SK-N-SH treated with all-trans-retinoic acid at 6 μM for 48 hours (cell line): Measurements from ENCODE around the gene SORCS2.

ENCODE experiments used
- ARNTL ChIP-seq: fragments of 450-650 bp; formaldehyde crosslinking; IDR thresholded peaks from 2 replicates; pipeline ENCODE4 v1.5.0; 2020; ENCODE audit warnings: low read depth, mild to moderate bottlenecking, moderate library complexity, borderline replicate concordance
- CREB5 ChIP-seq: fragments of 250-450 bp; sonication (Bioruptor Pico); IDR thresholded peaks from 2 replicates; pipeline ENCODE4 v1.5.1; 2020; ENCODE audit warnings: low read depth, mild to moderate bottlenecking, moderate library complexity
- CSDC2 ChIP-seq: fragments of 250-450 bp; sonication (Bioruptor Pico); IDR thresholded peaks from 2 replicates; pipeline ENCODE4 v1.5.0; 2020; ENCODE audit warnings: mild to moderate bottlenecking, moderate library complexity
- CSRNP3 ChIP-seq: fragments of 250-450 bp; sonication (Bioruptor Pico); IDR thresholded peaks from 2 replicates; pipeline ENCODE4 v1.5.1; 2021; ENCODE audit warnings: mild to moderate bottlenecking, moderate library complexity
- PATZ1 ChIP-seq: fragments of 250-450 bp; sonication (Bioruptor Pico); IDR thresholded peaks from 2 replicates; pipeline ENCODE4 v1.8.0; 2020; ENCODE audit warnings: mild to moderate bottlenecking, moderate library complexity, borderline replicate concordance
- PPARA ChIP-seq: fragments of 250-450 bp; sonication (Bioruptor Pico); IDR thresholded peaks from 2 replicates; pipeline ENCODE4 v1.5.0; 2020; ENCODE audit warnings: mild to moderate bottlenecking, borderline replicate concordance
- ZFP3 ChIP-seq: fragments of 250-450 bp; sonication (Bioruptor Pico); IDR thresholded peaks from 2 replicates; pipeline ENCODE4 v1.5.0; 2020; ENCODE audit warnings: mild to moderate bottlenecking, moderate library complexity
- ZFP30 ChIP-seq: fragments of 450-650 bp; formaldehyde crosslinking; IDR thresholded peaks from 2 replicates; pipeline ENCODE4 v1.5.0; 2022; ENCODE audit warnings: mild to moderate bottlenecking, moderate library complexity

- TF ChIP-seq ZFP3 (CRISPR knock-in tag) (no peak), PATZ1 (CRISPR knock-in tag) (no peak), CSRNP3 (CRISPR knock-in tag) (no peak), ARNTL (CRISPR knock-in tag) (no peak), CREB5 (CRISPR knock-in tag) (no peak), ZFP30 (CRISPR knock-in tag) (no peak), PPARA (CRISPR knock-in tag) (no peak), CSDC2 (no peak)
Measured at GRCh38 chr4:7431696-7432530, 239.6 kb downstream of the SORCS2 start.
